NCI-H226 (cell line): ENCODE results near the gene SEC14L2.

Experiments used
- DNase-seq: peaks from one replicate; pipeline ENCODE4 v3.0.0-alpha.2; 2015

The SEC14L2 gene

GRCh38 chr22:30396871-30397655, at the start of gene SEC14L2:
SEC14L2 (plus strand) TSS chr22:30397018; CDS start chr22:30397117, 99 bp downstream.
- DNase-seq, result no peak

GRCh38 chr22:30347255-30347892, 49.4 kb upstream of the SEC14L2 start:
- no peak for DNase-seq

GRCh38 chr22:30348404-30348803, 48.4 kb upstream of the SEC14L2 start:
- no peak for DNase-seq

- no peak for DNase-seq
Observed at GRCh38 chr22:30348809-30349208, 48.0 kb upstream of the SEC14L2 start.

GRCh38 chr22:30351226-30351625, 45.6 kb upstream of the SEC14L2 start:
- no peak for DNase-seq

- DNase-seq, result no peak
Observed at GRCh38 chr22:30354644-30355043, 42.2 kb upstream of the SEC14L2 start.

- peak; percentile 73 for DNase-seq
Observed at GRCh38 chr22:30356449-30357235, 40.2 kb upstream of the SEC14L2 start, which contains the start of the genes CCDC157 and SF3A1. CCDC157 (plus strand) TSS chr22:30357007; CDS start chr22:30366001, 8,994 bp downstream. SF3A1 (minus strand) TSS chr22:30356894; CDS start chr22:30356792, 102 bp downstream.

- DNase-seq, result no peak
Observed at GRCh38 chr22:30357236-30357570, 39.6 kb upstream of the SEC14L2 start.

GRCh38 chr22:30357650-30358215, 39.1 kb upstream of the SEC14L2 start:
- no peak for DNase-seq

- no peak for DNase-seq
Observed at GRCh38 chr22:30358541-30358940, 38.3 kb upstream of the SEC14L2 start.

- DNase-seq, result no peak
Observed at GRCh38 chr22:30361916-30362650, 34.7 kb upstream of the SEC14L2 start.

GRCh38 chr22:30362651-30363281, 34.1 kb upstream of the SEC14L2 start:
- DNase-seq, result no peak

GRCh38 chr22:30365891-30366290, 30.9 kb upstream of the SEC14L2 start:
- DNase-seq, result no peak

- DNase-seq, result no peak
Observed at GRCh38 chr22:30368420-30368819, 28.4 kb upstream of the SEC14L2 start.

- no peak for DNase-seq
Observed at GRCh38 chr22:30370641-30371230, 26.1 kb upstream of the SEC14L2 start.

GRCh38 chr22:30371321-30371720, 25.5 kb upstream of the SEC14L2 start:
- no peak for DNase-seq

- DNase-seq, result no peak
Observed at GRCh38 chr22:30371981-30372380, 24.8 kb upstream of the SEC14L2 start.

GRCh38 chr22:30372915-30373314, 23.9 kb upstream of the SEC14L2 start:
- no peak for DNase-seq

GRCh38 chr22:30373331-30374325, 23.2 kb upstream of the SEC14L2 start:
- no peak for DNase-seq

GRCh38 chr22:30375312-30375849, 21.4 kb upstream of the SEC14L2 start:
- DNase-seq, result no peak
